Neutrophil (primary cell): ENCODE data around the gene ITGB5.

Source experiments
- H3K27ac ChIP-seq: fragments of 200-600 bp; sonication (generic); 2 replicates; pipeline ENCODE4 v1.5.1; 2016; ENCODE audit warnings: mild to moderate bottlenecking, moderate library complexity
- H3K27me3 ChIP-seq: fragments of 200-600 bp; sonication (generic); 2 replicates; pipeline ENCODE4 v1.6.0; 2016; ENCODE audit warnings: mild to moderate bottlenecking
- H3K36me3 ChIP-seq: fragments of 200-600 bp; sonication (generic); 2 replicates; pipeline ENCODE4 v1.5.1; 2017
- H3K4me1 ChIP-seq, 2 experiments: fragments of 200-600 bp in 1 of 2; sonication (generic) in 1 of 2; 1 replicate in 1 of 2; 2 replicates in 1 of 2; pipeline versions ENCODE4 v1.5.1 to v1.6.1; 2013 to 2016; ENCODE audit warnings: low read depth in 1 of 2, low read length in 1 of 2, mild to moderate bottlenecking in 1 of 2, moderate library complexity in 1 of 2; ENCODE audit not compliant: control insufficient read depth in 1 of 2, insufficient read depth in 1 of 2
- H3K4me3 ChIP-seq, 2 experiments: fragments of 200-600 bp in 1 of 2; sonication (generic) in 1 of 2; 1 replicate in 1 of 2; 2 replicates in 1 of 2; pipeline ENCODE4 v1.5.1; 2013 to 2016; ENCODE audit warnings: low read depth in 1 of 2, low read length in 1 of 2, mild to moderate bottlenecking in 1 of 2, moderate library complexity in 1 of 2
- H3K9me3 ChIP-seq: fragments of 200-600 bp; sonication (generic); 2 replicates; pipeline ENCODE4 v1.5.1; 2016
- TF ChIP-seq, protein P1 (sequence below): fragments of 200-600 bp; sonication (generic); IDR thresholded peaks from 2 replicates; pipeline ENCODE4 v1.5.1; 2016; ENCODE audit warnings: antibody characterized with exemption

The ITGB5 gene

GRCh38 chr3:124731760-124732159 is 155.4 kb downstream of the ITGB5 start:
- Histone ChIP-seq H3K4me1 (peaks cover 6 to 12% of the 10 kb centered on the region in 2 experiments), H3K9me3 (no peaks in the 10 kb centered on the region), H3K27ac (no peak overlapping the region), H3K4me3 (no peak overlapping the region), H3K27me3 (peaks cover 31% of the 10 kb centered on the region), H3K36me3 (no peaks in the 10 kb centered on the region)
- TF ChIP-seq, protein P1, sequence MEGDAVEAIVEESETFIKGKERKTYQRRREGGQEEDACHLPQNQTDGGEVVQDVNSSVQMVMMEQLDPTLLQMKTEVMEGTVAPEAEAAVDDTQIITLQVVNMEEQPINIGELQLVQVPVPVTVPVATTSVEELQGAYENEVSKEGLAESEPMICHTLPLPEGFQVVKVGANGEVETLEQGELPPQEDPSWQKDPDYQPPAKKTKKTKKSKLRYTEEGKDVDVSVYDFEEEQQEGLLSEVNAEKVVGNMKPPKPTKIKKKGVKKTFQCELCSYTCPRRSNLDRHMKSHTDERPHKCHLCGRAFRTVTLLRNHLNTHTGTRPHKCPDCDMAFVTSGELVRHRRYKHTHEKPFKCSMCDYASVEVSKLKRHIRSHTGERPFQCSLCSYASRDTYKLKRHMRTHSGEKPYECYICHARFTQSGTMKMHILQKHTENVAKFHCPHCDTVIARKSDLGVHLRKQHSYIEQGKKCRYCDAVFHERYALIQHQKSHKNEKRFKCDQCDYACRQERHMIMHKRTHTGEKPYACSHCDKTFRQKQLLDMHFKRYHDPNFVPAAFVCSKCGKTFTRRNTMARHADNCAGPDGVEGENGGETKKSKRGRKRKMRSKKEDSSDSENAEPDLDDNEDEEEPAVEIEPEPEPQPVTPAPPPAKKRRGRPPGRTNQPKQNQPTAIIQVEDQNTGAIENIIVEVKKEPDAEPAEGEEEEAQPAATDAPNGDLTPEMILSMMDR, result no peak

DNA sequence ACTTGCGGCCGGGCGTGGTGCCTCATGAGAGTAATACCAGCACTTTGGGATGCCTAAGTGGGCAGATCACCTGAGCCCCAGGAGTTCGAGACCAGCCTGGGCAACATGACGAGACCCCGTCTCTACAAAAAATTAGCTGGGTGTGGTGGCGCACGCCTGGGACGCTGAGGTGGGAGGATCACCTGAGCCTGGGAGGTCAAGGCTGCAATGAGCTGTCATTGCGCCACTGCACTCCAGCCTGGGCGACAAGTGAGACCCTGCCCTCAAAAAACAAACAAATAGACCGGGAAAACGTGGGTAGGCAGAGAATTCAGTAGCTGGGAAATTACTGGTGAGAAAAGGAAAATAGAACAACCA is 156.2 kb downstream of the ITGB5 start:
- Histone ChIP-seq H3K27me3 (peaks cover 39% of the 10 kb centered on the region), H3K36me3 (no peaks in the 10 kb centered on the region), H3K9me3 (no peaks in the 10 kb centered on the region), H3K4me3 (peak overlapping the region; percentile 72 to 84), H3K27ac (no peak overlapping the region), H3K4me1 (peaks cover 6 to 12% of the 10 kb centered on the region in 2 experiments)
- TF ChIP-seq, protein P1, result no peak

DNA sequence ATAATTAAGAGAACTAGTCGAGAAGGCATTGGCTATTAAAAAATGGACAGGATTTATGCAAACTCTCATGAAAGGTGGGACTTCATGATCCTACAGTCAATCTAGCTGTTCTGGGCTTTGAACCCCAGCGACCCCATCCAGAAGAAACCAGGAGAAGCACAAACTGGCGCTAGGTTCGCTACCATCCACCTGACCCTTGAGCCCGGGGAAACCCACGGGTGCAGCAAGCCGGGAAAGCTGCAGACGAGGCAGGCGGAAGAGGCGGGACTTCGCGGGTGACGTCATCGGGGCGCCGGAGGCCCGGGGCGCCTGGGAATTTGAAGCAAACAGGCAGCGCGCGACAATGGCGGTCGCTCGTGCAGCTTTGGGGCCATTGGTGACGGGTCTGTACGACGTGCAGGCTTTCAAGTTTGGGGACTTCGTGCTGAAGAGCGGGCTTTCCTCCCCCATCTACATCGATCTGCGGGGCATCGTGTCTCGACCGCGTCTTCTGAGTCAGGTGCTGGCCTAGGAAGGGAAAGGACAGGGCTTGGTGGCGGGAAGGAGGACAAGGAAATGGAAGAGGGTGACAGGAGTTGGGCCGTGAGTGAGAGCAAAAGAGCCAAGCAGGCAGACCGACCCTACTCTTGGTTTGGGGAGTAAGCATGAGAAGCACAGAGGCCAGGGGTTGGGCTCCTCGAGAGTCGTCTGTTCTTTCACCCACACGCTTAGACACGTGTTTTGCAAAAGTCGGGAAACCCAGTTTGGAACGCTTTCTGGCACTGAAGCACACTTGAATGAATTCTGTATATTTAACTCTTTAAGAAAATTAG is 156.8 kb downstream of the ITGB5 start, which contains the start of gene UMPS:
TSS of gene UMPS (plus strand) at position 324 of the 812 bp plus-strand sequence. CDS start at position 344, 20 bp downstream.
- Histone ChIP-seq H3K9me3 (no peaks in the 10 kb centered on the region), H3K27ac (no peak within 1 kb of the TSS), H3K4me3 (peak within 1 kb of the TSS; percentile 72 to 84), H3K36me3 (no peaks in the 10 kb centered on the region), H3K4me1 (peaks cover 6 to 12% of the 10 kb centered on the region in 2 experiments), H3K27me3 (peaks cover 45% of the 10 kb centered on the region)
- TF ChIP-seq, protein P1, result no peak

- H3K27ac ChIP-seq, result no peak overlapping the region
- H3K4me1 ChIP-seq, result no peaks in the 10 kb centered on the region
- no peak overlapping the region for H3K4me3 ChIP-seq
- H3K27me3 ChIP-seq, result peaks cover 83% of the 10 kb centered on the region
- H3K36me3 ChIP-seq, result no peaks in the 10 kb centered on the region
- H3K9me3 ChIP-seq, result no peaks in the 10 kb centered on the region
- TF ChIP-seq, protein P1, result no peak
These were observed 164.6 kb downstream of the ITGB5 start for GRCh38 chr3:124722589-124722988.

- H3K4me1 ChIP-seq, result no peaks in the 10 kb centered on the region
- H3K27ac ChIP-seq, result no peak overlapping the region
- TF ChIP-seq, protein P1, result no peak
- H3K9me3 ChIP-seq, result no peaks in the 10 kb centered on the region
- H3K36me3 ChIP-seq, result no peaks in the 10 kb centered on the region
- no peak overlapping the region for H3K4me3 ChIP-seq
- peaks cover 51% of the 10 kb centered on the region for H3K27me3 ChIP-seq
These were observed 172.8 kb downstream of the ITGB5 start for GRCh38 chr3:124714223-124714853.
